Psoas muscle (tissue), 8 donors: ENCODE results near the gene TAS1R3. TPM values are rescaled to one million over a fixed set of nuclear protein-coding genes. Genes with fewer than 3 reads are reported as not detected.

Source experiments
- ATAC-seq, 4 donors: fragments of 200-7000 bp; cut with Tn5 transposase; one replicate each; pipeline ENCODE4 v1.9.1; 2020; ENCODE audit warnings: moderate library complexity in 3 of 4, mild to moderate bottlenecking in 2 of 4
- DNase-seq, 2 donors: peaks; one replicate each; pipeline ENCODE4 v3.0.0-alpha.2; 2020
- H3K27ac ChIP-seq: fragments of 200-600 bp; one replicate; pipeline ENCODE4 v1.8.0; 2022
- H3K27me3 ChIP-seq, 3 donors: fragments of 200-600 bp in 1 of 3; one replicate each; pipeline versions ENCODE4 v1.6.1 to v1.8.0; 2013 to 2022; ENCODE audit warnings: low read length in 2 of 3, mild to moderate bottlenecking in 2 of 3, moderate library complexity in 1 of 3; ENCODE audit not compliant: insufficient read depth in 3 of 3
- H3K36me3 ChIP-seq, 2 donors: fragments of 200-600 bp in 1 of 2; one replicate each; pipeline versions ENCODE4 v1.6.1 to v1.8.0; 2013 to 2022; ENCODE audit warnings: low read depth in 1 of 2, mild to moderate bottlenecking in 1 of 2, moderate library complexity in 1 of 2; ENCODE audit not compliant: insufficient read depth in 1 of 2
- H3K4me1 ChIP-seq: fragments of 200-600 bp; one replicate; pipeline ENCODE4 v1.8.0; 2022
- H3K4me3 ChIP-seq: fragments of 200-600 bp; one replicate; pipeline ENCODE4 v1.8.0; 2022; ENCODE audit warnings: mild to moderate bottlenecking
- H3K9me3 ChIP-seq: fragments of 200-600 bp; one replicate; pipeline ENCODE4 v1.8.0; 2022
- CTCF ChIP-seq: fragments of 200-600 bp; IDR thresholded peaks from one replicate; pipeline ENCODE4 v1.8.0; 2022; ENCODE audit warnings: antibody characterized with exemption
- WGBS, 3 donors: extraction: QIAGEN DNeasy Blood & Tissue Kit; methylation state at CpG; one replicate each; pipeline versions ENCODE4 v1.1.6 to v1.1.7; 2013; 5-methylcytosine and 5-hydroxymethylcytosine counted together
- intact Hi-C, 2 donors: fragments of 100-400 bp; cut with DNase I; formaldehyde crosslinking; loops; one replicate each; pipeline versions ENCODE4 v1.11.0 to v1.14.2; 2022
- polyA plus RNA-seq, 3 donors: library from polyadenylated mRNA; stranded (reverse); fragments of 200-250 nt; gene quantifications; one replicate each; pipeline ENCODE4 v1.2.3, GENCODE V29; 2013
- total RNA-seq, 4 donors: library from RNA; stranded (reverse); fragmentation: NEBNext Ultra II Directional in 2 of 4; extraction: Animal tissue kit (Norgen Biotek cat#: 25700) in 2 of 4; gene quantifications; one replicate each; pipeline versions ENCODE4 v1.2.1 to v1.2.4, GENCODE V29; 2021 to 2023
- donor health status: healthy with polysubstance abuse.
- donor health status: DM: no; HTN: no; CAD: no; lungs with moderate emphysema.
- donor health status: Bipolar disorder and iron deficiency.
- donor health status: healthy.
- donor health status: DM: yes; HTN: yes; CAD: no.
- donor health status: DM: no; HTN: no; CAD: no.
- donor health status: DM: no; HTN: no; CAD: no.
- donor health status: DM: yes; HTN: yes; CAD: no.

Gene TAS1R3
- total and polyA plus RNA-seq, 7 donors: 0.06 to 0.25 (median 0.09) TPM; not detected in 1

DNA sequence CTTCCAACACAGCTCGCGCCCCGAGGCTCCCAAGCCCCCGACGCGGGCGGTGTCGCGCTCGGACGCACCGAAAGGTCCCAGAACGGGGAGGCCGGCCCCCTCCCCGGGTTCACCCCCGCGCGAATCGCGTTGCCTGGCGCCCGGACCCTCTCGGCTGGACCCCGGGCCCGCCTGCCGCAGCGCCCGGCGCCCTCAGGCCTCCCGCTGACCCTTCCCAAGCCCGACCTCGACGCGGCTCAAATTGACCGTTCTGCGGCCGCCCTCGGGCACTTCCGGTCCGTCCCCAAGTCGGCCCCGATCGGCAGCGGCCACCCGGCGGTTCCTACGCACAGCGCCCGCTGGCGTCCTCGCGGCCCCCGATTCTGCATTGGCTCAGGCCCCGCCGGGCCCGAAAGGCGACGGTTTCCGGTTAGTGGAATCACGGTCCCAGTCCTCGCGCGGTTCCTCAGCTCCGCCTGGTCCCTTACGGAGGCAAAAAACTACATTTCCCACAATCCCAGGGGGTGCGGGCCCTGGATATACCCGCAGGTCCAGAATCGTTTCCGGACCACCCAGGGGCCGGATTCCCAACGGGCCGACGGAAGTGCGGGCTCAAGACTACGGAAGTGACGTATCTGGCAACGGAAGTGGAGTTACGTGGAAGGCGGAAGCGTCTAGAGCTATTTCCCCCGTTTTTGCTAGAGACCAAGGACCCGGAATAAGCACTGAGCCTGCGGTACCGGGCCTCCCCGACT, 44.0 kb downstream of the TAS1R3 start, which contains the start of gene AURKAIP1:
Gene AURKAIP1 (minus strand): TSS at position 279 of the 734 bp plus-strand sequence. CDS start 451 bp downstream, outside the sequence.
- ATAC-seq (peak; percentile 93 to 95 (median 94)), DNase-seq (peak; percentile 97 to 99)
- 0 to 1% (median 1%) methylated on average over 79 to 85 of the region's 85 CpGs for WGBS, 3 donors
- TF ChIP-seq CTCF: peak; percentile 29
- no peaks in the 10 kb centered on the region for H3K27me3 ChIP-seq
- H3K36me3 ChIP-seq: peaks cover 0 to 12% of the 10 kb centered on the region in 2 donors
- H3K9me3 ChIP-seq: no peaks in the 10 kb centered on the region
- H3K27ac ChIP-seq: peak within 1 kb of the TSS; percentile 90
- H3K4me1 ChIP-seq: peaks cover 32% of the 10 kb centered on the region
- H3K4me3 ChIP-seq: peak within 1 kb of the TSS; percentile 87
- intact Hi-C loops: loop anchor here in 1 of 2 donors (2.0 kb wide), 1 partner anchor 24 kb away; the partner anchor contains the start of gene CCNL2

GRCh38 chr1:1376551-1377226, 45.6 kb downstream of the TAS1R3 start:
- intact Hi-C loops: no loop called here

DNA sequence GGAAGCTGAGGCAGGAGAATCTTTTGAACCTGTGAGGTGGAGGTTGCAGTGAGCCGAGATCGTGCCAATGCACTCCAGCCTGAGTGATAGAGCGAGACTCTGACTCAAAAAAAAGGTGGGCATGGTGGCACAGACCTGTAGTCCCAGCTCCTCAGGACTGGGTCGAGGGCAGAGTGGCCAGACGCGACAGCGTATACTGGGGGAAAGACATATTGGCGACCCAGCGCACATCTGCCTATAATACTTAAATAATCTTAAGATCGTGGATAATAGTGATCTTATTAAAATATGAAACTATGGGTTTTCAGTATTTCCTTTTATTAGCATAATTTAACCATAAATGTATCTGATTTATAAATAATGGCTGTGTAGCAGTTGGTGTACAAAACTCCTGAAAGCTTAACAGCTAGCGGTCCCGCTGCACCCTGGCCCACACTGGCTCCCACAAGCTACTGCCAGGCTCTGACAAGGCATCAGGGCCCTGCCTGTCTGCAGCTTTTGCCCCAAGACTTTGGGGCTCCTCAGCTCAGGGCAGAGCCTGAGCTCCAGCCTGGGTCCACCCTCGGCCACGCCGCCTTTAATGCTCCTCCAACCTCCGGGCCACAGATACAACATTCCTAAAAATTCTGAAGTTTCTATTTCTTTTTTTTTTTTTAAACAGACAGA, 46.6 kb downstream of the TAS1R3 start:
- intact Hi-C loops: no loop called here
- WGBS, 3 donors: 92 to 95% (median 94%) methylated on average over 16 of the region's 16 CpGs
- peak in 1 of 2 donors; percentile 41 for DNase-seq

More at GRCh38 chr1:1376551-1377226, 45.6 kb downstream of the TAS1R3 start:
- Histone ChIP-seq H3K27me3 (no peaks in the 10 kb centered on the region), H3K4me3 (no peak overlapping the region), H3K4me1 (peaks cover 31% of the 10 kb centered on the region), H3K27ac (peak overlapping the region; percentile 1), H3K36me3 (peaks cover 0 to 12% of the 10 kb centered on the region in 2 donors), H3K9me3 (no peaks in the 10 kb centered on the region)
- peak in 1 of 2 donors; percentile 49 for DNase-seq
- no peak for ATAC-seq
- WGBS, 3 donors: 60 to 71% (median 65%) methylated on average over 10 of the region's 10 CpGs
- no peak for TF ChIP-seq CTCF

DNA sequence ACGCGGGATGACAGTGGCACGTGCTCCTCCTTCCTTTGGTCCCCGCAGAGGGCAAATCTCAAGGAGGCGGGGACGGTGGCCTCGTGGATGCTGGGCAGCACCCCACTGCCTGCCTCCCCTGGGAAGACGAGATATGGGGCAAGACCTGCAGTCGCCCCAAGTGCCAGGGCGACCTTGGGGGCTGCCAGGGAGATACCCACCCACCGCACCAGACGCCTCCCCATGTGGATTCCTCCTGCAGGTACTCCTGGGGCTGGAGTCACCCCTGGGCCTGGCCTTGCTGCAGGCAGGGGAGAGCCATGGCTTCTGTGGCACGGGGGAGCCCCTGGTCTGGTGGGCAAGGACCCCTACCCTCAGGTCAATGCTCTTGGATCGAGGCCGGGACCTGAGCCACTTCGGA, 49.8 kb downstream of the TAS1R3 start:
- ATAC-seq: no peak
- peaks cover 10% of the 10 kb centered on the region for H3K4me1 ChIP-seq
- DNase-seq: peak in 1 of 2 donors; percentile 42
- H3K27me3 ChIP-seq: no peaks in the 10 kb centered on the region
- no peaks in the 10 kb centered on the region for H3K9me3 ChIP-seq
- no peak overlapping the region for H3K4me3 ChIP-seq
- H3K27ac ChIP-seq: no peak overlapping the region
- H3K36me3 ChIP-seq: peaks cover 0 to 17% of the 10 kb centered on the region in 2 donors
- TF ChIP-seq CTCF: no peak
- intact Hi-C loops: no loop called here
- 89 to 91% (median 89%) methylated on average over 15 to 16 of the region's 16 CpGs for WGBS, 3 donors

More for the DNA sequence above, 46.6 kb downstream of the TAS1R3 start:
- ATAC-seq: no peak
- Histone ChIP-seq H3K27me3 (no peaks in the 10 kb centered on the region), H3K27ac (no peak overlapping the region), H3K4me1 (peaks cover 22% of the 10 kb centered on the region), H3K4me3 (no peak overlapping the region), H3K36me3 (peaks cover 0 to 12% of the 10 kb centered on the region in 2 donors), H3K9me3 (no peaks in the 10 kb centered on the region)
- no peak for TF ChIP-seq CTCF
